Activated CD8-positive, alpha-beta T cell treated with anti-CD3 and anti-CD28 coated beads, Interleukin-2, amount 10 ng/mL, durations not matched to agents 7 days and 5 days (primary cell): ENCODE measurements around the gene ZBTB6. TPM values are rescaled to one million over a fixed set of nuclear protein-coding genes. Genes with fewer than 3 reads are reported as not detected.
A peak's percentile ranks its signal among the peaks of the same experiment; 100 is the strongest.

Experiments
- ATAC-seq: fragments of 150-1000 bp; cut with Tn5 transposase; one replicate; pipeline ENCODE4 v1.10.0; 2021; ENCODE audit warnings: moderate library complexity
- CTCF ChIA-PET: fragments of 350-600 bp; sonication (Branson Sonifier 250); formaldehyde crosslinking; loops from one replicate; lab custom pipeline; 2021; ENCODE audit warnings: antibody characterized with exemption; lab: Charles Lee
- POLR2A ChIA-PET: fragments of 350-600 bp; sonication (Branson Sonifier 250); formaldehyde crosslinking; loops from one replicate; lab custom pipeline; 2021; ENCODE audit warnings: antibody characterized with exemption; lab: Charles Lee
- DNase-seq: peaks from one replicate; pipeline ENCODE4 v3.0.0-alpha.2; 2020
- H3K27ac Mint-ChIP-seq: one replicate; pipeline ENCODE4 v1.8.0; 2021; ENCODE audit warnings: mild to moderate bottlenecking, mixed read lengths
- H3K27me3 Mint-ChIP-seq: one replicate; pipeline ENCODE4 v1.8.0; 2021; ENCODE audit warnings: low read depth, mixed read lengths
- H3K36me3 Mint-ChIP-seq: one replicate; pipeline ENCODE4 v1.8.0; 2021; ENCODE audit warnings: low read depth, mixed read lengths
- H3K4me1 Mint-ChIP-seq: one replicate; pipeline ENCODE4 v1.8.0; 2021; ENCODE audit warnings: low read depth, mixed read lengths
- H3K4me3 Mint-ChIP-seq: one replicate; pipeline ENCODE4 v1.8.0; 2021; ENCODE audit warnings: mild to moderate bottlenecking, mixed read lengths
- H3K9me3 Mint-ChIP-seq: one replicate; pipeline ENCODE4 v1.8.0; 2022; ENCODE audit warnings: mixed read lengths; ENCODE audit not compliant: insufficient read depth
- total RNA-seq, 2 experiments: library from RNA; stranded (reverse); gene quantifications; one replicate each; pipeline ENCODE4 v1.2.3, GENCODE V29; 2021

The ZBTB6 gene, protein sequence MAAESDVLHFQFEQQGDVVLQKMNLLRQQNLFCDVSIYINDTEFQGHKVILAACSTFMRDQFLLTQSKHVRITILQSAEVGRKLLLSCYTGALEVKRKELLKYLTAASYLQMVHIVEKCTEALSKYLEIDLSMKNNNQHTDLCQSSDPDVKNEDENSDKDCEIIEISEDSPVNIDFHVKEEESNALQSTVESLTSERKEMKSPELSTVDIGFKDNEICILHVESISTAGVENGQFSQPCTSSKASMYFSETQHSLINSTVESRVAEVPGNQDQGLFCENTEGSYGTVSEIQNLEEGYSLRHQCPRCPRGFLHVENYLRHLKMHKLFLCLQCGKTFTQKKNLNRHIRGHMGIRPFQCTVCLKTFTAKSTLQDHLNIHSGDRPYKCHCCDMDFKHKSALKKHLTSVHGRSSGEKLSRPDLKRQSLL
- 1 to 10 TPM; 9.1 to 9.3 TPM for total RNA-seq

DNA sequence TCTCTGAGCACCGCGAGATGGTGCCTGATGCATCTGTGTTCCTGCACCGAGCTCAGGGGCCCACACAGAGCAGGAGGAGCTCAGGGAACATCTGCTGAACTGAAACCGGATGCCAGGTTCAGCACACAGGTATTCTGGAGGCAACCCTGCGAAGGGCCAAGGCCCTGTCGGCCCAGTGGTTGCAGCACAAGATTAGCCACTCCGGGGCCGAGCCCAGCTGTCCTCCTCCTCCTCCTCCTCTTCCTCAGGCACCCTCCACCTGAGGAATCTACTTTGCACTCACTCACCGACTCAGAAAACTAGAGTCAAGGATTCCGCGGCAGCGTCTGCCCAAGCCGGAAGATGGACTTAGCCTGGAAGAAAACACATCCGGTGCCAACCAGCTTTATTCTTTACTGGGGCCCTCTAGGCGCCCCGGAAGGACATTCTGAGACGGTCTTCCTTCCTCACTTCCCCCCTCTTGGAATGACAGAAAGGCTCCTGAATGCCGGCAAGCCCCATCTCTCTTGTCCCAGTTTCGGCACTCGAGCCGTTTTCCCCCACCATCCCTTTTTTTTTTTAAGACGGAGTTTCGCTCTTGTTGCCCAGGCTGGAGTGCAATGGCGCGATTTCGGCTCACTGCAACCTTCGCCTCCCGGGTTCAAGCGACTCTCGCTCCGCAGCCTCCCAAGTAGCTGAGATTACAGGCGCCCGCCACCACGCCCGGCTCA is at the start of gene ZBTB6:
Gene ZBTB6 (minus strand): TSS at position 360 of the 710 bp plus-strand sequence. CDS start 1,251 bp downstream, outside the sequence.
- ChIA-PET POLR2A (interaction anchor here (0.5 to 3.8 kb wide), 14 partner anchors 8 to 426 kb away, joined by 3 to 46 read pairs (median 4); partner anchors contain the start of genes RABGAP1, RC3H2 and ZBTB26), CTCF (interaction anchor here (0.6 to 2.2 kb wide), 11 partner anchors 9 to 356 kb away, joined by 3 to 17 read pairs (median 6); partner anchors contain the start of genes RC3H2 and ZBTB26)
- DNase-seq (peak; percentile 81), ATAC-seq (peak; percentile 98)
- no peaks in the 10 kb centered on the region for H3K9me3 Mint-ChIP-seq
- peak within 1 kb of the TSS; percentile 100 for H3K27ac Mint-ChIP-seq
- H3K36me3 Mint-ChIP-seq = peaks cover 37% of the 10 kb centered on the region
- H3K27me3 Mint-ChIP-seq = no peaks in the 10 kb centered on the region
- H3K4me1 Mint-ChIP-seq = peaks cover 31% of the 10 kb centered on the region
- peak within 1 kb of the TSS; percentile 100 for H3K4me3 Mint-ChIP-seq

DNA sequence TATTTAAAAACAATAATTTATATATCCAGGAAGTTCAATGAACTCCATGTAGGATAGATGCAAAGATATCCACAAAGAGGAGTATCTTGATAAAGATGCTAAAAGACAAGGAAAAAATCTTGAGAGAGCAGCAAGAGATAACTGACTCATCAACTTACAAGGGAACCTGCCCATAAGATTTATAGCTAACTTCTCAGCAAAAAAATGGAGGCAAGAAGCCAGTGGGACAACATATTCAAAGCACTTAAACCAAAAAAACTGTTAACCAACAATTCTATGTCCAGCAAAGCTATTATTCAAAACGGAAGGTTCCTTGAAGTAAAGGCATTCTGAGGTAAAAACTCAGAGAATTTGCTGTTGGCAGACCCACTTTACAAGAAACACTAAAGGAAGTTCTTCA is 48.0 kb upstream of the ZBTB6 start:
- ATAC-seq = no peak
- Mint-ChIP-seq H3K4me3 (no peak overlapping the region), H3K27me3 (no peaks in the 10 kb centered on the region), H3K4me1 (no peaks in the 10 kb centered on the region), H3K36me3 (peaks cover 32% of the 10 kb centered on the region), H3K27ac (no peak overlapping the region), H3K9me3 (no peaks in the 10 kb centered on the region)
- no peak for DNase-seq
- ChIA-PET CTCF (no interaction called here), POLR2A (interaction anchor here (1.0 to 1.3 kb wide), 2 partner anchors 21 to 126 kb away, joined by 3 to 4 read pairs; no protein-coding TSS in a partner anchor)

DNA sequence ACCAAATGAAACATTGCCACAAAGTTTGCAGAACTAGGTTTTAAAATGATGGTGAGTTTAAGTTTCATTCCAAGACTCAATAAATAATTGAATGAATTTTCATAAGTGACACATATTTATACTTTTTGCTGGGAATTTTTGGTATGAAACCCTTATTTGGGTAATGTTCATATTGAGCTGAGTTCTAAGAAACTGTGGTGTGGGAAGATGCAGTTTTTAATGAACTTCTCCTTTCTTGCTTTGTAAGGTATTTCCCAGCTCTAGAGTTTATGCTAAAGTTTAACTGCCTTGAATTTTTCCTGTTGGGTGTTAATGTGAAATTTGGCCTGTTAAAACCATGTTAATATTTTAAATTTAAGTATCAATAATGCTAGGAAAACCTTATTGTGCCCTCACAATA is 42.8 kb upstream of the ZBTB6 start:
- Mint-ChIP-seq H3K27ac (no peak overlapping the region), H3K9me3 (no peaks in the 10 kb centered on the region), H3K4me3 (no peak overlapping the region), H3K27me3 (no peaks in the 10 kb centered on the region), H3K36me3 (peaks cover 23% of the 10 kb centered on the region), H3K4me1 (no peaks in the 10 kb centered on the region)
- ChIA-PET POLR2A (no interaction called here), CTCF (no interaction called here)
- no peak for ATAC-seq
- no peak for DNase-seq

DNA sequence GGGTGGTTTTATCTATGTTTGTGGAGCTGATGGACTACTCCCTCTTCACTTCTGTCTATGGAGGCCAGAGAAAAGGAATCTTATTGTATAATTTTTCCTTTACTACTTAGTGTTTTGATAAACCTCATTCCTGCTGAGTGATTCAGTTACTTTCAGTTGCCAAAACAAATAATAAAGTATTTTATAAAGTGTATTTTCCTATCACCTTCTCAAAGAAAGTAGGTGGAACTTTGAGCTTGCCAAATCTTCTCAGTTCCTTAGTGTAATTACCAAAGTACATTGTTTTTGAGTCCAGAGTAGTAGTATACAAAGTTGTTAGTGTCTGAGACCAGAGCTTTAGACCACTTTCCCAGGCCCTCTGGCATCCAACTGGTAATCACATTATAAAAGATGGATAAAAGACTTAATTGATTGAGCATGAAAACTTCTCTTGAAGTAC is 41.1 kb upstream of the ZBTB6 start:
- Mint-ChIP-seq H3K27me3 (no peaks in the 10 kb centered on the region), H3K4me3 (no peak overlapping the region), H3K4me1 (peaks cover 4% of the 10 kb centered on the region), H3K27ac (no peak overlapping the region), H3K36me3 (peaks cover 10% of the 10 kb centered on the region), H3K9me3 (no peaks in the 10 kb centered on the region)
- ATAC-seq (no peak), DNase-seq (no peak)
- ChIA-PET POLR2A (no interaction called here), CTCF (interaction anchor here (0.6 kb wide), 1 partner anchor 425 kb away, joined by 3 read pairs; no protein-coding TSS in a partner anchor)

DNA sequence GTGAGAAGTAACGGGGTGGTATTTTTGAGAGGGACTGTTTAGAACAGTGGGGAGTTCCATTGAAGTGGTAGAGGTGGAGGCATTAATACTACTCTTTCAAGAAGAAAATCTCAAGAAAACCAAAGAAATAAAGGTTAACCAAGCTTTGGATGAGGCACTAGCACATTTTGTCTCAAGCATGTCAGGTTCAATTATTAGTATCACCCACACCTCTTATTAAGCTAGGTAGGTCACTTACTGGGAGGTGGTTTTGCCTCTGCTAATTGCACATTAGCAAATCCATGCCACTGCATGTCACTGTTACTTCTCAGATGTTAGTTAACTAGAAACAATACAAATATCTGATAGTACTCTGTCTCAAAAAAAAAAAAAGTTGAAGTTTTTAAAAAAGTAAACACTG is 37.9 kb upstream of the ZBTB6 start:
- peaks cover 2% of the 10 kb centered on the region for H3K36me3 Mint-ChIP-seq
- ChIA-PET CTCF (interaction anchor here (0.6 kb wide), 1 partner anchor 170 kb away, joined by 4 read pairs; no protein-coding TSS in a partner anchor), POLR2A (no interaction called here)
- H3K27ac Mint-ChIP-seq = no peak overlapping the region
- ATAC-seq (no peak), DNase-seq (no peak)
- H3K4me3 Mint-ChIP-seq = no peak overlapping the region
- H3K27me3 Mint-ChIP-seq = no peaks in the 10 kb centered on the region
- H3K9me3 Mint-ChIP-seq = no peaks in the 10 kb centered on the region
- peaks cover 22% of the 10 kb centered on the region for H3K4me1 Mint-ChIP-seq

DNA sequence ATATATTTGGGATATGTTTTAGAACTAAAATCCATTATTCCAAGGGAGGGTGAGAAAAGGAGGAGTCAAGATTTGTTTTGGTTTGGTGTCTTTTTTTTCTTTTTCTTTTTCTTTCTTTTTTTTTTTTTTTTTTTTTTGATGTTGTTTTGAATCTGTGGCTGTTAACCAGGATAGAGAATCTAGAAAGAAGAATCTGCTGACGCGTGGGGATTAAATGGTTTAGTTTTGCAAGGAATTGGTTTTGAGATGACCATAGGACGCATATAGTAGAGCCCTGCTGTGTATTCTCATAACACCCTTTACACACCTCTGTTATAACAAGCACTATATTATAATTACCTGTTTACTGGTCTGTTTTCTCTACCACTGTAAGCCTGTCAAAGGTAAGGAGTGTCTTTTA is 37.1 kb upstream of the ZBTB6 start:
- no peaks in the 10 kb centered on the region for H3K27me3 Mint-ChIP-seq
- CTCF ChIA-PET = no interaction called here
- peaks cover 30% of the 10 kb centered on the region for H3K4me1 Mint-ChIP-seq

DNA sequence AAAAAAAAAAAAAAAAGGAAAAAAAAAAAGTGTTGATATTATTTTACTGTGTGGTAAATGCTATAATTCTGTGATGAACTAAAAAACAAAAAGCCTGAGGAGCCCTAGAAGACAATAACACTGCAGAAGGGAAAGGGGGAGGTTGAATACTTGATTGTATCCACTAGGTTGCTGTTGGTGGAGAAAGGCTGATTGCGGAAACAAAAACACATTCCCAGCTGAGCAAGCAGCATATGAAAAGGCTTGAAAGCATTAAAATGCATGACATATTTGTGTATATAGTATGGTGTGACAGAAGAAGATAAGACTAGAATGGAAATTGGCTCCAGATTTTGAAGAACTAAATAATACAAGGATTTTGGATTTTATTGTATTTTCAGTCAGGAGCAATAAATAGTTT is 36.6 kb upstream of the ZBTB6 start:
- ATAC-seq (no peak), DNase-seq (no peak)
- Mint-ChIP-seq H3K36me3 (peaks cover 7% of the 10 kb centered on the region), H3K9me3 (no peaks in the 10 kb centered on the region), H3K4me3 (no peak overlapping the region), H3K4me1 (peaks cover 34% of the 10 kb centered on the region), H3K27ac (no peak overlapping the region), H3K27me3 (no peaks in the 10 kb centered on the region)
- POLR2A ChIA-PET = no interaction called here
- CTCF ChIA-PET = no interaction called here

More for the DNA sequence above, 37.1 kb upstream of the ZBTB6 start:
- no peak for ATAC-seq
- Mint-ChIP-seq H3K9me3 (no peaks in the 10 kb centered on the region), H3K4me3 (no peak overlapping the region), H3K27ac (no peak overlapping the region), H3K36me3 (peaks cover 5% of the 10 kb centered on the region)
- no peak for DNase-seq
- POLR2A ChIA-PET = no interaction called here

DNA sequence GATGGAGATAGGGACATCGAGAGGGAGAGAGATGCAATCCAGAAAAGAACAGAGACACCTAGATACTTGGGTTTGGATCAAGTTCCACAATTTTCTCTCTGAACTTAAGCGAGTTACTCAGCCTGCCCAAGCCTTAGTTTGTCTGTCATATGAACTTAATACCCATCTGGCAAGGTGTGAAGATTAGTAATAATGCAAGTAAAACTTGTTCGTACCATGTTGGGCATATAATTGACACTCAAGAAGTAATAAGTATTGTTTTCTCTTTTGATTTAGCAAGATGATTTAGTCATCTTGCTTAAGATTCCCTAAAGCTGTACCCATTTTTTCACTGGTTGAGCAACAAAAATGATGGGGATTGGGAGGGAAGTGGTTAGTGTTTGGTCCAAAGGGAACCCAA is 35.2 kb upstream of the ZBTB6 start:
- Mint-ChIP-seq H3K4me3 (no peak overlapping the region), H3K4me1 (peaks cover 37% of the 10 kb centered on the region), H3K27me3 (no peaks in the 10 kb centered on the region), H3K9me3 (no peaks in the 10 kb centered on the region), H3K36me3 (peaks cover 7% of the 10 kb centered on the region), H3K27ac (peak overlapping the region; percentile 9)
- DNase-seq = no peak
- CTCF ChIA-PET = interaction anchor here (1.4 to 1.6 kb wide), 3 partner anchors 16 to 43 kb away, joined by 3 to 6 read pairs (median 5); partner anchors contain the start of genes ZBTB26 and ZBTB6
- no peak for ATAC-seq
- POLR2A ChIA-PET = interaction anchor here (0.7 kb wide), 1 partner anchor 11 kb away, joined by 3 read pairs; no protein-coding TSS in a partner anchor

DNA sequence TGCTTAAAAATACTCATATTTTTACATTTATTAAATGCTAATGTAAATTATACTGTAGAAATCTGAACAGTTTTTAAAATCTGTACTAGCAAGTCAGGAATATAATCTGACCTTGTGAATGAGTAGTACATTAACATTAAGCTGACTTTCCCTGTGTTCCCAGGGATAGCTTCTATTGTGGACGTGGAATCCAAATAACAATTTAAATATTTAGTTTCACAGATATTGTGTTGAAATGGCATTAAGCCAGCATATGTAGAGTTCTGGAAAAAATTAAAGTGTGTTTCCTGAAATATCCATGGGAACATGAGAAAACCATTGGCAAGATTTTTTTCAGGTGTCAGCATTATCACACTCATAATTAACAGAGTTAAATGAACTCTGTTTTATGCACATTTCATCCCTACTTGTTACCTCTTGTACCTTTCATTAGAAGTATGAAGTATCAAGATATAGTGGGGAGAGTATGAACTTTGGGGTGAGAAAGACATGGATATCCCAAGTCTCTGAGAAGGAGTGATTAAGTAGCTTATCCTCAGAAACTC is 33.4 kb upstream of the ZBTB6 start:
- ChIA-PET POLR2A (no interaction called here), CTCF (interaction anchor here (1.0 to 1.6 kb wide), 4 partner anchors 33 to 393 kb away, joined by 3 to 6 read pairs (median 4); partner anchors contain the start of gene ZBTB6)
- Mint-ChIP-seq H3K4me3 (no peak overlapping the region), H3K4me1 (peaks cover 47% of the 10 kb centered on the region), H3K9me3 (no peaks in the 10 kb centered on the region), H3K36me3 (peaks cover 7% of the 10 kb centered on the region), H3K27me3 (no peaks in the 10 kb centered on the region), H3K27ac (no peak overlapping the region)
- no peak for DNase-seq
- no peak for ATAC-seq

DNA sequence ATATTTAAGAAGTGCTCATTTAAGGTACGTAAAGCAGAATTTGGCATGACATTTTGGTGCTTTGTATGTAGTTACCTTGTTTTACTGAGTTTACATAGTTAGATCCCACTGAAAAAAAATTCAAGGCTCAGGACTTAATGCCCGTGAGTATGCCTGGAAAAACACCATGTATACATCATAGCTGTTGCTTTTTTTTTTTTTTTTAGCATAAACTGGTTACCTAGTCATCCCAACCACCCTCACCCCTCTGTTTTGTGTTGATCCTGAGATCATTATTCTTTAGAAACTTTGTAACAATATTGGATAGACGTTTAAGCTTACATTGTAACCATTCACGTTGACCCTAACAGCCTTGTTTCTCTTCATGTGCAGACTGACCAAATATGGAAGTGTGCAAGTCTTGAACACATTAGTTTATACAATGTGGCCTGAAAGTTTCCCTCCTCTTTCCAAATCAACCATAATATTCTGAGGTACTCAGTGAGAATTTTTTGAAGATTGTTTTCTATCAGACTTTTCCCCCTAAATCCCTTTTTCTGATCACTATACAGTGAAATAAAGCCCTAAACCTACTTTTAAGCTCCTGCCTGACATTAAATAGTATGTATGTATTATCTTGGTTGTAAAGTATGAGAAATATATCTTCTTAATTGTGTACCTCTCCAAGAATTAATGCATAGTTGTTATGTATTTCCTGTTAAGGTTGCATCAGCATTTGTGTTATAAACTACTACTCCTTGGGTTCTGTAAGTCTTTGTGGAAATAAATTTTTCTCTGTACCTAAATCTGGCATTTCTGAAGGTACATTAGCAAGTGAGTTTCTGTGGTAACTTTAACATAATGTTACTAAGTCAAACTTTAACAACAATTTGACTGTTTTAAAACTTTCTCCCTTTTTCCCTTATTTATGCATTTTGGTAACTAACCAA is 32.1 kb upstream of the ZBTB6 start:
- Mint-ChIP-seq H3K27me3 (no peaks in the 10 kb centered on the region), H3K27ac (peak overlapping the region; percentile 27), H3K4me3 (no peak overlapping the region), H3K4me1 (peaks cover 55% of the 10 kb centered on the region), H3K36me3 (peaks cover 9% of the 10 kb centered on the region), H3K9me3 (no peaks in the 10 kb centered on the region)
- CTCF ChIA-PET = interaction anchor here (1.6 kb wide), 1 partner anchor 44 kb away, joined by 3 read pairs; no protein-coding TSS in a partner anchor
- POLR2A ChIA-PET = no interaction called here
- ATAC-seq (no peak), DNase-seq (no peak)
